ENCODE results near the gene PLXNA2.

GRCh38 chr1:208047476-208047934, 196.7 kb downstream of the PLXNA2 start:
- TF ChIP-seq CTCF (IDR thresholded peaks at IDR 0.05; ENCODE audit: insufficient read depth, low read depth, low read length) (no peak), EZH2 (IDR thresholded peaks at IDR 0.05; ENCODE audit: insufficient read depth, low read length) (no peak)

Data from astrocyte (in vitro differentiated cells and primary cell).